ENCODE data around the gene TTBK2. TPM values are rescaled to one million over a fixed set of nuclear protein-coding genes. Genes with fewer than 3 reads are reported as not detected.
A peak's percentile ranks its signal among the peaks of the same experiment; 100 is the strongest.

TTBK2 gene
- total RNA-seq, 1 donor from 2014 or later, result 14.1 TPM

- no peak for DNase-seq (ENCODE audit: low spot score)
- Mint-ChIP-seq H3K27me3 (ENCODE audit: unreplicated experiment) (peaks cover 11% of the 10 kb centered on the region), H3K27ac (ENCODE audit: unreplicated experiment) (no peak overlapping the region), H3K9me3 (ENCODE audit: unreplicated experiment) (no peaks in the 10 kb centered on the region), H3K36me3 (ENCODE audit: low read depth, unreplicated experiment) (peaks cover 14% of the 10 kb centered on the region), H3K4me3 (ENCODE audit: unreplicated experiment) (peak overlapping the region; percentile 88), H3K4me1 (ENCODE audit: unreplicated experiment) (no peaks in the 10 kb centered on the region)
- TF ChIP-seq CTCF (IDR thresholded peaks at IDR 0.05; ENCODE audit: unreplicated experiment), result no peak
These were observed 182.8 kb downstream of the TTBK2 start for GRCh38 chr15:42737529-42738328.

- Mint-ChIP-seq H3K36me3 (ENCODE audit: low read depth, unreplicated experiment) (peaks cover 22% of the 10 kb centered on the region), H3K4me1 (ENCODE audit: unreplicated experiment) (no peaks in the 10 kb centered on the region), H3K27me3 (ENCODE audit: unreplicated experiment) (peaks cover 11% of the 10 kb centered on the region), H3K27ac (ENCODE audit: unreplicated experiment) (no peak within 1 kb of the TSS), H3K4me3 (ENCODE audit: unreplicated experiment) (peak within 1 kb of the TSS; percentile 95), H3K9me3 (ENCODE audit: unreplicated experiment) (no peaks in the 10 kb centered on the region)
- DNase-seq (ENCODE audit: low spot score), result peak; percentile 97
- no peak for TF ChIP-seq CTCF (IDR thresholded peaks at IDR 0.05; ENCODE audit: unreplicated experiment)
These were observed 183.6 kb downstream of the TTBK2 start, which contains the start of gene CDAN1 for GRCh38 chr15:42736793-42737528. CDAN1 (minus strand) TSS chr15:42737128; CDS start chr15:42737102, 26 bp downstream.

- Mint-ChIP-seq H3K36me3 (ENCODE audit: low read depth, unreplicated experiment) (peaks cover 28% of the 10 kb centered on the region), H3K27ac (ENCODE audit: unreplicated experiment) (no peak overlapping the region), H3K9me3 (ENCODE audit: unreplicated experiment) (no peaks in the 10 kb centered on the region), H3K27me3 (ENCODE audit: unreplicated experiment) (peaks cover 11% of the 10 kb centered on the region), H3K4me3 (ENCODE audit: unreplicated experiment) (peak overlapping the region; percentile 95), H3K4me1 (ENCODE audit: unreplicated experiment) (no peaks in the 10 kb centered on the region)
- no peak for TF ChIP-seq CTCF (IDR thresholded peaks at IDR 0.05; ENCODE audit: unreplicated experiment)
- DNase-seq (ENCODE audit: low spot score), result peak; percentile 37
These were observed 184.3 kb downstream of the TTBK2 start for GRCh38 chr15:42736178-42736792.

GRCh38 chr15:42735382-42736165 is 185.0 kb downstream of the TTBK2 start:
- no peak for TF ChIP-seq CTCF (IDR thresholded peaks at IDR 0.05; ENCODE audit: unreplicated experiment)
- peaks cover 12% of the 10 kb centered on the region for H3K27me3 Mint-ChIP-seq (ENCODE audit: unreplicated experiment)
- H3K4me1 Mint-ChIP-seq (ENCODE audit: unreplicated experiment), result no peaks in the 10 kb centered on the region
- peaks cover 33% of the 10 kb centered on the region for H3K36me3 Mint-ChIP-seq (ENCODE audit: low read depth, unreplicated experiment)
- no peak overlapping the region for H3K27ac Mint-ChIP-seq (ENCODE audit: unreplicated experiment)
- no peak for DNase-seq (ENCODE audit: low spot score)
- H3K9me3 Mint-ChIP-seq (ENCODE audit: unreplicated experiment), result no peaks in the 10 kb centered on the region
- peak overlapping the region; percentile 95 for H3K4me3 Mint-ChIP-seq (ENCODE audit: unreplicated experiment)
